Tibial nerve (tissue), 3 donors: Measurements from ENCODE around the gene SLIT1.

Source experiments
- POLR2A ChIP-seq, 2 donors: fragments of 450-650 bp; IDR thresholded peaks; one replicate each; pipeline ENCODE4 v1.6.1; 2017; ENCODE audit warnings: antibody characterized with exemption in 2 of 2, mild to moderate bottlenecking in 2 of 2, moderate library complexity in 2 of 2
- TF ChIP-seq, protein P1 (sequence below), 5 experiments: fragments of 200-600 bp in 3 of 5; fragments of 450-650 bp in 2 of 5; sonication (generic) in 3 of 5; IDR thresholded peaks; one replicate each; pipeline ENCODE4 v1.5.1; 2016 to 2019; ENCODE audit warnings: antibody characterized with exemption in 5 of 5, mild to moderate bottlenecking in 3 of 5, moderate library complexity in 2 of 5

GRCh38 chr10:97063271-97063982 is 122.3 kb downstream of the SLIT1 start:
- TF ChIP-seq, protein P1, sequence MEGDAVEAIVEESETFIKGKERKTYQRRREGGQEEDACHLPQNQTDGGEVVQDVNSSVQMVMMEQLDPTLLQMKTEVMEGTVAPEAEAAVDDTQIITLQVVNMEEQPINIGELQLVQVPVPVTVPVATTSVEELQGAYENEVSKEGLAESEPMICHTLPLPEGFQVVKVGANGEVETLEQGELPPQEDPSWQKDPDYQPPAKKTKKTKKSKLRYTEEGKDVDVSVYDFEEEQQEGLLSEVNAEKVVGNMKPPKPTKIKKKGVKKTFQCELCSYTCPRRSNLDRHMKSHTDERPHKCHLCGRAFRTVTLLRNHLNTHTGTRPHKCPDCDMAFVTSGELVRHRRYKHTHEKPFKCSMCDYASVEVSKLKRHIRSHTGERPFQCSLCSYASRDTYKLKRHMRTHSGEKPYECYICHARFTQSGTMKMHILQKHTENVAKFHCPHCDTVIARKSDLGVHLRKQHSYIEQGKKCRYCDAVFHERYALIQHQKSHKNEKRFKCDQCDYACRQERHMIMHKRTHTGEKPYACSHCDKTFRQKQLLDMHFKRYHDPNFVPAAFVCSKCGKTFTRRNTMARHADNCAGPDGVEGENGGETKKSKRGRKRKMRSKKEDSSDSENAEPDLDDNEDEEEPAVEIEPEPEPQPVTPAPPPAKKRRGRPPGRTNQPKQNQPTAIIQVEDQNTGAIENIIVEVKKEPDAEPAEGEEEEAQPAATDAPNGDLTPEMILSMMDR (IDR thresholded peaks at IDR 0.05) = no peak
- TF ChIP-seq POLR2A (IDR thresholded peaks at IDR 0.05) = no peak
